GM21526 (cell line): Measurements from ENCODE around the gene PRDM7.

ENCODE experiments used
- ATAC-seq: cut with Tn5 transposase; IDR thresholded peaks from one replicate; pipeline ENCODE4 v1.9.1; 2021; ENCODE audit warnings: moderate library complexity; ENCODE audit not compliant: unreplicated experiment, low FRiP score

PRDM7 gene

DNA sequence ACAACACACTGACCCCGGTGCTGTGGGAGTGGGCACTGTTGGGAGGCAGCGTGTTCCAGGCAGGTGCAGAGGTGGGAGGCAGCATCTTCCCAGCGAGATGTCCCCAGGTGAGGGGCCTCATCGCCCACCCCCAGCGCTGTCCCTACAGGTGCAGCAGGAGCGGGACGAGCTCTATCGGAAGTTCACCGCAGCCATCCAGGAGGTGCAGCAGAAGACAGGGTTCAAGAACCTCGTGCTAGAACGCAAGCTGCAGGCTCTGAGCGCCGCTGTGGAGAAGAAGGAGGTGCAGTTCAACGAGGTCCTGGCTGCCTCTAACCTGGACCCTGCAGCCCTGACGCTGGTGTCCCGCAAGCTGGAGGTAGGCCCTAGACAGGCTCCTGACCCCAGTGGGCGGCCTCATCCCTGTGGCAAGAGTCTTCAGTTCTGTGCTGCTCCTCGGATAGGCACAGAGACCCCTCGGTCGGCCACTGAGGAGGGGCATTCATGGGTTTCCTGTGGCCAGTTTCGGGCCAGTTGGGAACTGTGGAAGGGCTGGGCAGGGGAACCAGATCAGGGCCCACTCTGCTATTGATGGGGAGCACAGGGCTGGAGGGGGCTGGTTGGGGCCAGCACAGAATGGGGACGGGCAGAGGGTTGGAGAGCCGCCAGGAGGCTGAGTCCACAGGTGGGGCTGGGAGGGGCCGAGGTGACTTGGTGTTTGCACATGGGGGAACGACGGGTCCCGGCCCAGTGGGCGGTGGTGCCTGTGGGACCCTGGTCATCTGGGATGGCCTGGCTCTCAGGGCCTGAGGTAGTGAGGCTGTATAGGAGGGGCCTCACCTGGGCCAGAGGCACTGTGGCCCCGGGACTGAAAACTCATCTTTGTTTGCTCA, 36.7 kb downstream of the PRDM7 start:
- ATAC-seq, result no peak

DNA sequence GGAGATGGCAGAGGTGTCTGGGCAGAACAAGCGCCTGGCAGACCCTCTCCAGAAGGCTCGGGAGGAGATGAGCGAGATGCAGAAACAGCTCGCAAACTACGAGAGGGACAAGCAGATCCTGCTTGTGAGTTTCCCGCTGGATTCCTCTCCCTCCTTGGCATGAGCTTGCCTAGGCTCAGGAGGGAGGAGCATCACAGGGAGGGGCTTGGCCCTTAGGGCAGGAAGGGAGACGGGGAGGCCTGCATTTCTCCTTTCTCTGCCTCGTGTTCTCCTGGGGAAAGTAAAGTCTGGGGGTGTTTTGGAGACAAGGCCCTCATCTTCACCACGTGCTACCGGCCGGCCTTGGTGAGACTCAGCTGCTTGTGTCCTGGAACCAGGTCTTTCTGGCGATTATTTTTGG, 39.9 kb downstream of the PRDM7 start:
- no peak for ATAC-seq

DNA sequence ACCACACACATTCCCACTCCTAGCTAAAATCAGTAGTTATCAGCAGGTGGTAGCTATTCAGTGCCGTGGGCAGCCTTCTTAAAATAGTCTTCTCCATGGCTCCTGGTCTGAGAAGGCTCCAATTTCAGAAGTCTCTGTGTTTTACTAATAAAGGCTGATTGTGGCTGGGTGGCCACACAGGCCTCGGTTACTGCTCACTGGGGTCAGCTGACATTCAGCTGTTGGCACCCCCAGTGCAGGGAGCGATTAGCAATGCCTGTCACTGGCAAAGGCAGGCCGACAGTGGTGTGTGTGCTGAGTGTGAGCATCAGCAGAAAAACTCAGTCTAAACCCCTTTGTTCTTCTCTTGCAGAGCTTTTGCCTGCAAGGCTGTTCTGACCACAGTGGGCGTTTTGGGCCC, 41.2 kb downstream of the PRDM7 start:
- ATAC-seq, result no peak

DNA sequence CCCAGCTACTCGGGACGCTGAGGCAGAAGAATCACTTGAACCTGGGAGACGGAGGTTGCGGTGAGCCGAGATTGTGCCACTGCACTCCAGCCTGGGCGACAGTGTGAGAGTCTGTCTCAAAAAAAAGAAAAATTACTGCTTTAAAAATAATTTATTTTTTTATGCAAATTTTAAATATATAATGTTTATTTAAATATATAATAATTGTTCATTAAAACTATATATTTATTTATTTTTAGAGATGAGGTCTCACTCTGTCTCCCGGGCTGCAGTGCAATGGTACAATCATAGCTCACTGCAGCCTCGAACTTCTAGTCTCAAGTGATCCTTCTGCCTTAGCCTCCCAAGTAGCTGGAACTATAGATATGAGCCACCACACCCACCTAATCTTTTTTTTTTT, 42.6 kb downstream of the PRDM7 start:
- ATAC-seq, result no peak

DNA sequence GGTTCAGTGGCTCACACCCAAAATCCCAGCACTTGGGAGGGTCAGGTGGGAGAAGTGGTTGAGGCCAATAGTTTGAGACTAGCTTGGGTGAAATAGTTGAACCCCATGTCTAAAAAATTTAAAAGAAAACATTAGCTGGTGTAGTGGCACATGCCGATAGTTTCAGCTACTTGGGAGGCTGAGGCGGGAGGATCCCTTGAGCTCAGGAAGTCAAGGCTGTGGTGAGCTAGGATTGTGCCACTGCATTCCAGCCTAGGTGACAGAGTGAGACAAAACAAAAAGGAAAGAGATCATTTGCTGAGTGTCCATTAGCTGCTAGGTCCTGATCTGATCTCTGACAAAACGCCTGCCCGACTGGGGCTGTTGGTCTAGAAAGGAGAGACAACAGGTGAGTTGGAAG, 43.7 kb downstream of the PRDM7 start:
- no peak for ATAC-seq

DNA sequence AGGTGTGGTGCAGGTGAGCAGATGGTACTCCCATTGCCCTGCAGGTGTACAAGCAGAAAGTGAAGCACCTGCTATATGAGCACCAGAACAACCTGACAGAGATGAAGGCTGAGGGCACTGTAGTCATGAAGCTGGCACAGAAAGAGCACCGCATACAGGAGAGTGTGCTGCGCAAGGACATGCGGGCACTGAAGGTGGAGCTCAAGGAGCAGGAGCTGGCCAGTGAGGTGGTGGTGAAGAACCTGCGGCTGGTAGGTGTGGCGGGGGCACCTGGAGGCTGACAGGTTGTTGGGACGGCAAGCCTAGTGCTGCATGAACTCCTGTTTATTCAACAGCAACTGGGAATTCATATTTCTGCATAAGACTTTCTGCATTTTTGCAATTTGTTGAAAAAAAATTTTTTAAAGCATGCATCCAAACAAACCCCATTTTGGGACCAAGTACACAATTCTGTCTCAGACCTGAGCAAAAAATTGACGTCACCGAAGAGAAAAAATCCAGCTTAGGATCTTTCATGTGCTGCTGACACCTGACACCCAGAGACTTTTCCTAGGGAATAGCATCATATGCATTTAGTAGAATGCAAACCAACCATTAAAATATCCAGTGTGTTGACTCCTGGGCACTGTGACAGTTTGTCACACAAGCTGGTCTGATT, 44.3 kb downstream of the PRDM7 start:
- no peak for ATAC-seq

DNA sequence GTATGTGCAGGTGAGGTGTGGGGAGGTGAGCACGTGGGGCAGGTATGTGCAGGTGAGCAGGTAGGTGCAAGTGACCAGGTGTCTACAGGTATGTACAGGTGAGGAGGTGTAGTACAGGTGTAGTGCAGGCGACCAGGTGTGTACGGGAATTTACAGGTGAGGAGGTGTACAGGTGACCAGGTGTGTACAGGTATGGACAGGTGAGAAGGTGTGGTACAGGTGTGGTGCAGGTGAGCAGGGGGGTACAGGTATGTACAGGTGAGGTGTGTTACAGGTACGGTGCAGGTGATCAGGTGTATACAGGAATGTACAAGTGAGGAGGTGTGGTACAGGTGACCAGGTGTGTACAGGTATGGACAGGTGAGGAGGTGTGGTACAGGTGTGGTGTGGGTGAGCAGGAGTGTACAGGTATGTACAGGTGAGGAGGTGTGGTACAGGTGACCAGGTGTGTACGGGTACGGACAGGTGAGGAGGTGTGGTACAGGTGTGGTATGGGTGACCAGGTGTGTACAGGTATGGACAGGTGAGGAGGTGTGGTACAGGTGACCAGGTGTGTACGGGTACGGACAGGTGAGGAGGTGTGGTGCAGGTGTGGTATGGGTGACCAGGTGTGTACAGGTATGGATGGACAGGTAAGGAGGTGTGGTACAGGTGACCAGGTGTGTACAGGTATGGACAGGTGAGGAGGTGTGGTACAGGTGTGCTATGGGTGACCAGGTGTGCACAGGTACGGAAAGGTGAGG, 45.0 kb downstream of the PRDM7 start:
- ATAC-seq, result no peak

DNA sequence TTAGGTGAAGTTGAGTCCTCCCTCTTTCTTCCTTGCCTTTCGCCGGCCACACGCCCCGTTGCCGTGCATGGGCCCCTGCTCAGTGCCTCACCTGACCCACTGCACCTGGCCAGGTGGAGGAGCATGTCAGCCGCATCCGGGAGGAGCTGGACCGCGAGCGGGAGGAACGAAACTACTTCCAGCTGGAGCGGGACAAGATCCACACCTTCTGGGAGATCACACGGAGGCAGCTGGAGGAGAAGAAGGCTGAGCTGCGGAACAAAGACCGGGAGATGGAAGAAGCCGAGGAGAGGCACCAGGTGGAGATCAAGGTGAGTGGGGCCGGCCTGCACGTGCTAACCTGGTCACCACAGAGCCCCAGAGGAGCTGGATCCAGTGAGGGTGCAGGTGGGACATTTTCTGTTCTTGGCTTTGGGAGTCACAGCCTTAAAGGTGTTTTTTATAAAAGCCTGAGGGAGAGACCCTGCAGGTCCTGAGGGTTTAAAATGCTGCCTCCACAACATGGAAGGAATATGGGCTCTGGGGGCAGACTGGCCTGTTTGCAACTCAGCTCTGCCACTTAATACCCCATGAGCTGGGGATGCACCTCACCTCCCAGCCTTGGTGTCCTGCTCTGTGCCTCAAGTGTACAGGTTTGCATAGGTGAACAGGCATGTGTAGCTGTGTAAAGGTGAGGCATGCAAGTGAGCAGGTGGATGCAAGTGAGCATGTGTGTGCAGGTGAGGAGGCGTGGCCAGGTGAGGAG, 45.8 kb downstream of the PRDM7 start:
- ATAC-seq, result no peak

DNA sequence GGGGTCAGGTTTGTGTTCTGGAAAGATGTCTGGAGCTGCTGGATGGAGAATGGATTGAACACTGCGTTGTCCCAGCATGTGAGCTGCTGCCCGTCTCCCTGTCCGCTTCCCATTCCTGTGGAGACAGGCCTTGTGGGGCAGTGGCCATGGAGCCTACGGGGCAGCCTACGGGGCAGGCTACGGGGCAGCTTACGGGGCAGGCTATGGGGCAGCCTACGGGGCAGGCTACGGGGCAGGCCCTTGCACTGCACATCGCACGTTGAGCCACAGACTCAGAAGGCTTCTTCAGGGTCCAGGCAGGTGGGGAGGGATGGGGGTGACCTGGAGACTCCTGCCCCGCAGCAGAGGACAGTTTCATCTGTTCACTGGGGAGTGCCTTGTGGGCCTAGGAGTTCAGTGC, 48.1 kb downstream of the PRDM7 start:
- no peak for ATAC-seq

DNA sequence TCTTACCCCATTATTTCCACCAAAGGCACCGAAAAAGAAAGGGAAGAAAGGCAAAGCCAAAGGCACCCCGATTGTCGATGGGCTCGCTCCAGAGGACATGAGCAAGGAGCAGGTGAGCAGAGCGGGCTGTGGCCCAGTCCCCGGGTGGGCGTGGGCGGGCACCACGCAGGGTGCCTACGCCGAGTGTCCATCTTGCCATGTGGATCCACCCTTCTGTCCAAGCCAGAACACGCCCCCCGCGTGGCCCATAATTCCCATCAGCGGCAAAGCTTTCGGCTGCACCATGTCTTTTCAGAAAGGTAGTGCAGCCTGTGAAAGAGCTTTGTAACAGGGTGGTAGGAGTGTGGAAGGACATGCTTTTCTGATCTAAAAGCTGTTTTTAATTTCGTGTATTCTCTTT, 49.5 kb downstream of the PRDM7 start:
- ATAC-seq, result no peak

DNA sequence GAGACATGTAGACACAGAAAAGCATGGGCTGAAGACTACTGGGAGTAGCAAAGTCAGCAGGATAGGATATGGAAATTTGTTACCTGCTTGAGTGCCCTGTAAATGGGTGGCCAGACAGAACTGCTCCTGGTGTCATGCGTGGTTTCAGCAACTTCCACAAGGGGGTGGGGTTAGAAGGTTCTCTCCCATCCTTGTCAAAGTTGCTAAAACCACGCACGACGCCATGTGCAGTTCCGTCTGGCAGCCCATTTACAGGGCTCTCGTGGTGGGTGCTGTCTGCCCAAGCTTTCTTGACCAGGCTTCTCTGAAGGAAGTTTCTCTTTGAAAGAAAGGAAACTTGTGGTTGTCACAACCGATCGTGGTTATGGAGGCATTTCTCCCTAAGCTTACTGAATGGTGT, 51.0 kb downstream of the PRDM7 start:
- no peak for ATAC-seq

DNA sequence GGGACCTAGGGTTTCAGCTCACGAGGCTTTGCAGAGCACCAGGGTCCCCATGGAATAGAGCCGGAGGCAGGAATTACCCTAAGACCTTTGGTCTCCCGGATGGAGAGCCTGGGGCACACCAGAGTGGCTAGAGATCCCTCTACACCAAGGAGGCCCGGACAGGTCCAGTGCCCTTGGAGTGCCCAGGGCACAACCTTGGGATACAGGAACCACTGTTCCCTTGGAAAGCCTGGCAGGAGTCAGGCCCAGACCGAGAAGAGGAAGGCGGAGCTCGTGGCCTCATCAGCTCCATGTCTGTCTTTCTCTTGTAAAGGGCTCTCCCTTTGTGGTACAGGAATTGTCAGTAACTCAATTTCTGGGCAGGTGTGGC, 54.1 kb downstream of the PRDM7 start:
- no peak for ATAC-seq

DNA sequence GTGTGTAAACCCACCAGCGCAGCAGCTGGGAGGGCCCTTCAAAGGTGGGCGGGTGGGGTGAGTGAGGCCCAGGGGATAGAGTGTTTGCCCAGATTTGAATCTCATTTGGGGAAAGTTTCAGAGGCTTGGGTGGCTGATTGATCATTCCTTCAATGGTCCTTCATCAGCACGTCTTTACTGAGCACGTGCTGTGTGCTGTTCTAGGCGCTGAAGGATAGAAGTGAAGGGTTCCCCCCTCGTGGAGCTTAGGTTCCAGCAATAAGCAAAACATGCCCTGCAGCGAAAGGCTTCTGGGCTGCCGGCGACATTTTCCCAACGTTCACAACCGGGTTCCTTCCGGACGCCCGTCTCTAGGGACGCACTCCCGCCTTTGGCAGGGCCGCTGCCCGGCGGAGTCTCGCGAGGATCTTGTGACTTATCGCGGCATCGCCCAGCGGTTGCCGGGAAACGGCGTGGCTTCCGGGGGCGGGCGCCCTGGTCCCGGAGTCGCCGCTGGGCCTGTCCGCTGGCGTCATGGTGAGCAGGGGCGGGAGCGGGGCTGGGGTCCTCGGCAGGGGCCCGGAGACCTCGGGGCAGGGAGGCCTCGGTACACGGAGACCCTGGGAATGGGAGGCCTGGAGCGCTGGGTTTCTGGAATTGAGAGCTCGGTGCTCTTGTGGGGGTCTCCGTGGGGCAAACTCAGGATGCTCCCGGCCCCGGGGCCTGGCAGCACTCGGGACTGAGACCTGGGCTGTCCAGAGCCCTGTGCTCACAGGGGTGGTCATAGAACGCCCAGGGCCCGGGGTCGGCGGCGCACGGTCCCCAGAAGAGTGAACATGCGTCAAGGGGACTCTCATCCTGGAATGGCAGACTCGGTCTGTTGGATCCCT, 54.7 kb downstream of the PRDM7 start:
- ATAC-seq, result peak; percentile 49

DNA sequence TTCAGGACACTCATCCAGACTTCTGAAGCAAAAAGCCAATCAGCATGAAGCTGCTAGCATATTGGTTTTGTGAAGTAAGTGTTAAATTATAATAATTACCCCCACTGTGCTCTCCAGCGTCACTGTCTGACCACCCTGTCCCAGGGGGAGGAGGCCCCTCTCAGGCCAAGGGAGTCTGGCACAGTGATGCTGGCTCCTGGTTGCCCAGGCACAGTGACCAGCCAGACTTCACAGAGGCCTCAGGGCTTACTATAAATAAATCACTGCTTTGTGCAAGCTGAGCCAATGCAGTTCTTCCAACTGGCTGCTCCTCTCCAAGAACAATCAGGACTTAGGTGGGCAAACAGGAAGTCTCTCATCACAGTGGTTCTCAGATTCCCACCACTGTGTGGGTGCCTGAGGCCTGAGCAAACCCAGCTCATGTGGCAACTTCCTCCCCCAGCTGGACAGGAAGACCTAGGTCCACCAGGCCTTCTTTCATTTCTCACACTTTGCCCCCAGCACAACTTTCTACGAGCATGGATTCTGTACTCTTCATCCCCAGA, 56.2 kb downstream of the PRDM7 start:
- ATAC-seq, result no peak

DNA sequence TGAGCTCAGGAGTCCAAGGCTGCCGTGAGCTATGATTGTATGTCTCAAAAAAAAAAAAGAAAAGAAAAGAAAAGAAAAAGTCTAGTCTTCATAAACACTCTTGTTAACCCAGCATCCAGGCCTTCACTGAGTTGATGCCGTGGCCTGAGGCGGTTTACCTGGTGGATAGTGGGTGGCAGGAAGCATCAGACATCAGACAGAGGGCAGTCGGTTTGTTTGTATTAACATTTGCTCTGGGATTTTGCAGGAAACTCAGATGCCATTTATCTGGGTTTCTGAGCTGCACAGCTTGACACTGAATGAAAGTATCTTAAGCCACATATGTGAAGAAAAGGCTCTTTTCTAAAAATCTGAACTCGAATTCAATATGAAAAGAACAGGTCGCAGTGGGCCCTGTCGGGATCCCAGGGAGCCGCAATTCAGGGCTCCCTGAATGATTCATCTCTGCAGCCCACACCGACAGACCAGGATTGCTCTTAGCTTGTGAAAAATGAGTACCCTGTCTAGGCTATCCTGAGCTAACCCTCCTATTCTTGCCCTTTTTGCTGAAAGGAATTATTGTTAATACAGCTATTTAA, 56.8 kb downstream of the PRDM7 start:
- ATAC-seq, result no peak

DNA sequence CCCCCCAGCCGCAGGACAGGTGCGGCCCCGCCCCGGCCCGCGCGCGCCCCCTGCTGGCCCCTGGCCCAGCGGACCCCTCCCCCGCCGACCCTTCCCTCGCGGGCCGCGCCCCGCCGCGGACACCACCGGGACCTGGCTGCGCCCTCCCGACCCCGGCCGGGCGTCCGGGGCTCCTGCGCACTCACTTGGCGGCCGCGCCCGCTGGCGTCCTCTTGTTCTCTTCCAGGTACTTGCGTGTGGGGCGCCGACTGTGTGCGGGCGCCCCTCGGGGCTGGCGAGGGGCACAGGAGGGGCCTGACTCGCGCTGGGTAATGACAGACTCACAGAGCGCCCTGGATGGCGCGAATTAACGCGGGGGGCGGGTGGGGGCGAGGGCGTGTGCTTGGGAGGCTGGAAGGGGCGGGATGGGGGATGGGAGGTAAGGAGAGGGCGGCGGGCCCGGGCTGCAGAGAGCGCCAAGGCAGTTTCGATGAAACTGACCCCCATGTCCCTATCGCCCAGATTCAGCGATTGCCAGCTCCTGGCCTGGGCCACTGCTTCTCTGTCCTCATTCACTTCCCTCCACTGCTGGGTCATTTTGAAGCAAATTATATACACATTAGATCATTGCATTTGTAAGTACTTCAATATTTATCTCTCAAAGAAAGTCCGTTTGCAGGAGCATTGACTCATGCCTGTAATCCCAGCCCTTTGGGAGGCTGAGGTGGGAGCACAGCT, 57.4 kb downstream of the PRDM7 start:
- no peak for ATAC-seq

DNA sequence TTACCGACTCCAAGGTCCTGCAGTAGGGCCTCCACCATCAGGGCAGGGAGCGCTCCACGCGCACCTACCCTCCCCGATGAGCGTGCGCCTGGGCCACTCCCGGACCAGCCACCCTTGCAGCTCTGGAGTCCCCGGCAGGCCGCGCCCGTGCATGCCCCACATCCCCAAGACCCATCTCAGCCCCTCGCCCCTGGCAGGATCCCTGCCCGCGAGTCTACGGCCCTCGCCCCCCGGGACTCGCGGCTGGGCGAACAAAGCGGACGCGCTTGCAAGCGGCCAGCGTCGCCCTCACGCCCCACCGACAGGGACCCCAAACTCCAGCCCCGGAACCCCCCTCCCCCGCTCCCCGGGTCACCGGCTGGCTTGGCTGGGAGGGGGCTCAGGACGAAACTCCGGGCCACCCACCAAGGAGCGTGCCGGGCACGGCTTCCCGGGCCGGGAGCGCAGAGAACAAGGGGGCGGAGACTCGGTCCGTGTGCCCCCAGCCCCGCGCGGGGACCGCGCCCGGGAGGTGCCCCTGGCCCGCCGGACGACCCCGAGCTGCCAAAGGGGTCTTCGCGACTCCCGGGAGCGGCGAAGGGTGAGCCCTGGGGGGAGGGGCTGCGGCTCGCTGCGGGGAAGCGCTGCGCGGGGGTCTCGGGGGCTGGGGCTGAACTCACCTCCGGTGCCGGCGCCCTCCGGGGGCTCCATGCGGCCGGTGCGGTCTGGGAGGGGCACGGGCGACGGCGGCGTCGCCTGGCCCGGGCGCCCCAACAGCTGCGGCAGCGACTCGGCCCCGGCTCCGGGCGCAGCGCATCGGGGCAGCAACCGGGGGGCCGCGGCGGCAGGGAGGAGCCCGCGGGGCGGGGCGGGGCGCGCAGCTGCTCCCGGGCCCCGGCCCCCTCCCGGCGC, 58.2 kb downstream of the PRDM7 start, which contains the start of gene DBNDD1:
Gene DBNDD1 (minus strand): TSS at position 805 of the 891 bp plus-strand sequence. CDS start 115 bp downstream, at position 690.
- no peak for ATAC-seq

DNA sequence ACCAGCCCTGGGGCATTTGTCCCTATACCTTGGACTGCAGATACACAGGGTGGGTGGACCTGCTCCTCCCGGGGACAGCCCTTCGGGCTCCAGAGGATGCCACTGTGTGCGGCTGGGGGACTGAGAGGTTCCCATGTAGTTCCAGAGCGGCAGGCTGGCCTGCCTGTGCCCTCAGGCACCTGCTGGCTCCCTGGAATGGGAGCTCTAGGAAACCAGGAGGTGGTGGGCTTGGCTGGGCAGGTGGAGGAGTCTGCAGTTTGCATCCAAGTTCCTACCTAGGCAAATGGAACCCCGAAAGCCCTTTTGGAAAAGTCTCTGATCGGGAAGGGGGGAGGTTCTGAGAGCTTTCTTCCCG, 58.9 kb downstream of the PRDM7 start:
- no peak for ATAC-seq
